Activated CD8-positive, alpha-beta memory T cell treated with anti-CD3 and anti-CD28 coated beads for 4 hours (primary cell): ENCODE data around the gene CCDC82.

Experiments used
- DNase-seq, 2 donors: peaks; one replicate each; pipeline ENCODE4 v3.0.0-alpha.2; 2020; ENCODE audit warnings: low read depth in 2 of 2

Gene CCDC82

GRCh38 chr11:96361778-96362177 is 27.9 kb downstream of the CCDC82 start:
- no peak for DNase-seq

- no peak for DNase-seq
These were observed 31.4 kb downstream of the CCDC82 start for GRCh38 chr11:96358321-96358720.

GRCh38 chr11:96357794-96358193 is 31.9 kb downstream of the CCDC82 start:
- DNase-seq, result no peak

GRCh38 chr11:96356848-96357247 is 32.9 kb downstream of the CCDC82 start:
- no peak for DNase-seq

- DNase-seq, result peak; percentile 78 to 91
These were observed 46.6 kb downstream of the CCDC82 start, which contains the start of gene MAML2 for GRCh38 chr11:96342961-96343711. MAML2 (minus strand) TSS chr11:96343195; CDS start chr11:96341895, 1,300 bp downstream.

GRCh38 chr11:96342014-96342960 is 47.4 kb downstream of the CCDC82 start:
- no peak for DNase-seq

- DNase-seq, result peak in 1 of 2 donors; percentile 41
These were observed 48.3 kb downstream of the CCDC82 start for GRCh38 chr11:96341211-96342013.

GRCh38 chr11:96340555-96340885 is 49.2 kb downstream of the CCDC82 start:
- no peak for DNase-seq

GRCh38 chr11:96339706-96340554 is 49.8 kb downstream of the CCDC82 start:
- no peak for DNase-seq

- DNase-seq, result no peak
These were observed 50.6 kb downstream of the CCDC82 start for GRCh38 chr11:96338910-96339705.

GRCh38 chr11:96337541-96338431 is 51.9 kb downstream of the CCDC82 start:
- DNase-seq, result no peak

GRCh38 chr11:96335388-96335787 is 54.3 kb downstream of the CCDC82 start:
- no peak for DNase-seq

- no peak for DNase-seq
These were observed 55.5 kb downstream of the CCDC82 start for GRCh38 chr11:96334219-96334618.

GRCh38 chr11:96333191-96333719 is 56.5 kb downstream of the CCDC82 start:
- no peak for DNase-seq

- no peak for DNase-seq
These were observed 57.5 kb downstream of the CCDC82 start for GRCh38 chr11:96332126-96332771.

GRCh38 chr11:96331699-96332116 is 58.0 kb downstream of the CCDC82 start:
- no peak for DNase-seq

GRCh38 chr11:96330511-96330859 is 59.2 kb downstream of the CCDC82 start:
- DNase-seq, result no peak

- no peak for DNase-seq
These were observed 59.7 kb downstream of the CCDC82 start for GRCh38 chr11:96329855-96330510.
